Fibroblast of the aortic adventitia (primary cell): Measurements from ENCODE around the gene RALGAPA1. TPM values are rescaled to one million over a fixed set of nuclear protein-coding genes. Genes with fewer than 3 reads are reported as not detected.

Experiments used
- DNase-seq: peaks from one replicate; pipeline ENCODE4 v3.0.0-alpha.2; 2010; ENCODE audit warnings: low read depth
- H3K4me3 ChIP-seq: 2 replicates; pipeline ENCODE4 v1.5.1; 2011; ENCODE audit warnings: low read depth, mild to moderate bottlenecking, control low read depth, low read length, moderate library complexity
- total RNA-seq: library from RNA; depleted of rRNA; stranded (reverse); fragments of >200 nt; gene quantifications from 2 replicates; pipeline ENCODE4 v1.2.3, GENCODE V29; 2012; ENCODE audit warnings: low replicate concordance
- TF ChIP-seq, protein P1 (sequence below): IDR thresholded peaks from 2 replicates; pipeline ENCODE4 v1.5.1; 2011; ENCODE audit warnings: mild to moderate bottlenecking, low read length, control low read depth, inconsistent platforms; ENCODE audit not compliant: insufficient read depth

RALGAPA1 gene
- total RNA-seq, 1 donor = 52.5 TPM

DNA sequence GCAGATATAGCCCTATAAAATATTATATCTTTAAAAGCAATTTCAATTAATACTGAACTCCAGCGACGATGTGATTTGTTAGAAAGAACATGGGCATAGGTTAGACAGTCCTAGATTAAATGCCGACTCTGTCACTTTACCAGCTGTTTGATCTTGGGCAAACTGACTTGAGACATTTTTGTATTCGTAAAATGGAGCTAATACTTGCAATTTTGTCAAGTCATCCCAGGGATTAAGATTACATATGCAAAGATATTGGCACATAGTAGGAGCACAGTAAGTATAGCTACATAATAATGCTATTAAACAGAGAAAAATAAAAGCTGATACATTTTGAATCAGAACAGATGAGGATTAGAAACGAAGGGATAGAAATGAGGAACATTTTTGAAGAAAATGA, 266.1 kb downstream of the RALGAPA1 start:
- DNase-seq = no peak
- no peak overlapping the region for H3K4me3 ChIP-seq
- TF ChIP-seq, protein P1, sequence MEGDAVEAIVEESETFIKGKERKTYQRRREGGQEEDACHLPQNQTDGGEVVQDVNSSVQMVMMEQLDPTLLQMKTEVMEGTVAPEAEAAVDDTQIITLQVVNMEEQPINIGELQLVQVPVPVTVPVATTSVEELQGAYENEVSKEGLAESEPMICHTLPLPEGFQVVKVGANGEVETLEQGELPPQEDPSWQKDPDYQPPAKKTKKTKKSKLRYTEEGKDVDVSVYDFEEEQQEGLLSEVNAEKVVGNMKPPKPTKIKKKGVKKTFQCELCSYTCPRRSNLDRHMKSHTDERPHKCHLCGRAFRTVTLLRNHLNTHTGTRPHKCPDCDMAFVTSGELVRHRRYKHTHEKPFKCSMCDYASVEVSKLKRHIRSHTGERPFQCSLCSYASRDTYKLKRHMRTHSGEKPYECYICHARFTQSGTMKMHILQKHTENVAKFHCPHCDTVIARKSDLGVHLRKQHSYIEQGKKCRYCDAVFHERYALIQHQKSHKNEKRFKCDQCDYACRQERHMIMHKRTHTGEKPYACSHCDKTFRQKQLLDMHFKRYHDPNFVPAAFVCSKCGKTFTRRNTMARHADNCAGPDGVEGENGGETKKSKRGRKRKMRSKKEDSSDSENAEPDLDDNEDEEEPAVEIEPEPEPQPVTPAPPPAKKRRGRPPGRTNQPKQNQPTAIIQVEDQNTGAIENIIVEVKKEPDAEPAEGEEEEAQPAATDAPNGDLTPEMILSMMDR = no peak

DNA sequence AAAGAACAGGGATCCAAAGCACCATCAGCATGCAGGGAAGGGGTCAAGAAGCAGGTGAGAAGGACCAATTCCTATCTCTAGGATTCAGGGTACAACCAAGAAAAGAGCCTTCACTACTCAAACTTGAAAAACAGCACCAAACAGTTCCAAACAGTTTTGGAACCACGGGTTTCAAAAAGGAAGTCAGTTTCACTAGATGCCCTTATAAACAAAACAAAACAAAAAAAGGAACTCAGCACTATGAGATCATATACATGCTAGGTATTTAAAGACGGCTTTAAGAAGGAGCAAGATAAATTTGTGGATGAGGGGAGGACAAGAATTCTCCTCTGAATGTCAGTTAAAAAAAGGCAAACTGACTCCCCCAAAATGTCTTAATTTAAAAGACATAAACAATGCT, 269.1 kb downstream of the RALGAPA1 start:
- DNase-seq = no peak
- no peak overlapping the region for H3K4me3 ChIP-seq
- TF ChIP-seq, protein P1 = no peak

DNA sequence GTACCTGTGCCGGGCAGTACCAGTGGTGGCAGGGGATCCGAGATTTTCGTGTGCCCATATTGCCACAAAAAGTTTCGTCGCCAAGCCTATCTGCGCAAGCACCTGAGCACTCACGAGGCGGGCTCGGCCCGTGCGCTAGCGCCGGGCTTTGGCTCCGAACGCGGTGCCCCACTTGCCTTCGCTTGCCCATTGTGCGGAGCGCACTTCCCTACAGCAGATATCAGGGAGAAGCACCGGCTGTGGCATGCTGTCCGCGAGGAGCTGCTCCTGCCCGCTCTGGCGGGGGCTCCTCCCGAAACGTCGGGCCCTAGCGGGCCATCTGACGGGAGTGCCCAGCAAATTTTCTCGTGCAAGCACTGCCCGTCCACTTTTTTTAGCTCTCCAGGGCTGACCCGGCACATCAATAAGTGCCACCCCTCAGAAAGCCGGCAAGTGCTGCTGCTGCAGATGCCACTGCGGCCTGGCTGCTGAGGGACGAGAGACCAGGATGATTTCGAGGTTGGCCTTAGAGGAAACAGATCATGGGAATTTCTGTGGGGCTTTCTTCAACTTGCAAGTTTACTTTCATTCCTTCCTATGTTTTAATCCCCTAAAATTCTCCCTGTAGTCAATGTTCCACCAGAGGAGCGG, 273.5 kb downstream of the RALGAPA1 start:
- no peak for DNase-seq
- H3K4me3 ChIP-seq = peak overlapping the region; percentile 40
- TF ChIP-seq, protein P1 = no peak

DNA sequence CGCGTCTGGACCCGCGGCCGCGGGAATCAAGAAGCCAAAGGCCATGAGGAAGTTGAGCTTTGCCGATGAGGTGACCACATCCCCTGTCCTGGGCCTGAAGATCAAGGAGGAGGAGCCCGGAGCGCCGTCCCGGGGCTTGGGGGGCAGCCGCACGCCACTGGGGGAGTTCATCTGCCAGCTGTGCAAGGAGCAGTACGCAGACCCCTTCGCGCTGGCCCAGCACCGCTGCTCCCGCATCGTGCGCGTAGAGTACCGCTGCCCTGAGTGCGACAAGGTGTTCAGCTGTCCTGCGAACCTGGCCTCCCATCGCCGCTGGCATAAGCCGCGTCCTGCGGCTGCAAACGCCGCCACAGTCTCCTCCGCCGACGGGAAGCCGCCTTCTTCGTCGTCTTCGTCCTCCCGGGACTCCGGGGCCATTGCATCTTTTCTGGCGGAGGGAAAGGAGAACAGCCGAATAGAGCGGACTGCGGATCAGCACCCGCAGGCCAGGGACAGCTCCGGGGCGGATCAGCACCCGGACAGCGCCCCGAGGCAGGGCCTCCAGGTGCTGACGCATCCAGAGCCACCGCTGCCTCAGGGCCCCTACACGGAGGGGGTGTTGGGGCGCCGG, 274.1 kb downstream of the RALGAPA1 start:
- peak; percentile 60 for DNase-seq
- peak overlapping the region; percentile 40 for H3K4me3 ChIP-seq
- TF ChIP-seq, protein P1 = no peak

DNA sequence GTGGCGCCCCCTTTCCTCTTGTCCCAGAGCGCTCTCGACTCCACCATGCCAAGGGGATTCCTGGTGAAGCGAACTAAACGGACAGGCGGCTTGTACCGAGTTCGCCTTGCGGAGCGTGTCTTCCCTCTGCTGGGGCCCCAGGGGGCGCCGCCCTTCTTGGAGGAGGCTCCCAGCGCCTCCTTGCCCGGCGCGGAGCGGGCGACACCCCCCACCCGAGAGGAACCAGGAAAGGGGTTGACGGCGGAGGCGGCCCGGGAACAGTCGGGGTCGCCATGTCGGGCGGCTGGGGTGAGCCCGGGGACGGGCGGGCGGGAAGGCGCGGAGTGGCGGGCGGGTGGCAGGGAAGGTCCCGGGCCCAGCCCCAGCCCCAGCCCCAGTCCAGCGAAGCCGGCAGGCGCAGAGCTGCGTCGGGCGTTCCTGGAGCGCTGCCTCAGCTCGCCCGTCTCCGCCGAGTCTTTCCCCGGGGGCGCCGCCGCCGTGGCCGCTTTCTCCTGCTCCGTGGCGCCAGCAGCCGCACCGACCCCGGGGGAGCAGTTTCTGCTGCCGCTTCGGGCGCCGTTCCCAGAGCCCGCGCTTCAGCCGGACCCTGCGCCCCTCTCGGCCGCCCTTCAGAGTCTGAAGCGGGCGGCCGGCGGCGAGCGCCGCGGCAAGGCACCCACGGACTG, 274.8 kb downstream of the RALGAPA1 start:
- peak; percentile 1 for DNase-seq
- TF ChIP-seq, protein P1 = no peak
- H3K4me3 ChIP-seq = peak overlapping the region; percentile 68

DNA sequence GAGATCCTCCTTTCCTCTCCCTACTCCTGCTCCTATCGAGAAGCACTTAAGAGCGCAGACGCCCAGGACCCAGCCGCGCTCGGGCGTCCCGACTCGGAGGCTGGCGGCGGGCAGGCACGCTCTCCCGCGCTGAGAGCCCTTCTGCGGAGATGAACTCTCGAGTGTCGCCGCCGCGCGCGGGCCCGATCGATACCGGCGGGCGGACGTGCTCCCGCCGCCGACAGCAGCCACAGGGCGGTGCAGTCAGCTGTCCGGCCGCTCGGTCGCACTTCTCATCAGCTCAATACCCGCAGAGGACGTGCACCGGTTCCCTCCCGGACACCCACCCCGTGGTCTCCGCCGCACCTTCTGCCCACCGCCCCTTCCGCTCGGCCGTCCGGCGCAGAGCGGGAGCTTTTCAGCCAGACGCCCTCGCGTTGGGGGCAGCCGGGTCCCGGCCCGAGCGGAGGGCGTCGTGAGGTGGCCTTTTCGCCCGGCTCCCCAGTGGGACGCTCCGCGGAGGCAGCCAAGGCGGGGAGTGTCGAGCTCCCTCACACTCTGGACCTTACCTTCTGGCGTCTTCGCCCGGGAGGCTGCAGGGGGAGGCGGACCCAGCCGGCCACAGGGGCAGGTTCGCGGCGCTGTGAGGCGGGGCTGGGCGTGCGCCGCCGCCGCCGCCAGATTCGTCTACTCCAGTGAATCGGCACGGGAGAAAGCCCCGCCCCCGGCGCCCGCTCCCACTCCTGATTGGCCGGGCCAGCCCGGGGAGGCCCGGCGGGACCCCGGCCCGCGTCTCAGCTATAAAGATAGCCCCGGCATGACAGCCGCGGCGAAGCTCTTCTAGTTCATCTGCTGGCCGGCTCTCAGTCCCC, 275.5 kb downstream of the RALGAPA1 start, which contains the start of gene INSM2:
Gene INSM2 (plus strand): TSS at position 808 of the 851 bp plus-strand sequence. CDS start 89 bp downstream, outside the sequence.
- TF ChIP-seq, protein P1 = no peak
- DNase-seq = peak; percentile 11
- peak within 1 kb of the TSS; percentile 68 for H3K4me3 ChIP-seq
